Stimulated activated CD8-positive, alpha-beta memory T cell treated with anti-CD3 and anti-CD28 coated beads, Interleukin-15, amount 100 ng/mL, for 1 hour (primary cell): ENCODE data around the gene OSBPL6.

Experiments used
- DNase-seq: peaks from one replicate; pipeline ENCODE4 v3.0.0-alpha.2; 2020; ENCODE audit warnings: low read depth

OSBPL6 gene

DNA sequence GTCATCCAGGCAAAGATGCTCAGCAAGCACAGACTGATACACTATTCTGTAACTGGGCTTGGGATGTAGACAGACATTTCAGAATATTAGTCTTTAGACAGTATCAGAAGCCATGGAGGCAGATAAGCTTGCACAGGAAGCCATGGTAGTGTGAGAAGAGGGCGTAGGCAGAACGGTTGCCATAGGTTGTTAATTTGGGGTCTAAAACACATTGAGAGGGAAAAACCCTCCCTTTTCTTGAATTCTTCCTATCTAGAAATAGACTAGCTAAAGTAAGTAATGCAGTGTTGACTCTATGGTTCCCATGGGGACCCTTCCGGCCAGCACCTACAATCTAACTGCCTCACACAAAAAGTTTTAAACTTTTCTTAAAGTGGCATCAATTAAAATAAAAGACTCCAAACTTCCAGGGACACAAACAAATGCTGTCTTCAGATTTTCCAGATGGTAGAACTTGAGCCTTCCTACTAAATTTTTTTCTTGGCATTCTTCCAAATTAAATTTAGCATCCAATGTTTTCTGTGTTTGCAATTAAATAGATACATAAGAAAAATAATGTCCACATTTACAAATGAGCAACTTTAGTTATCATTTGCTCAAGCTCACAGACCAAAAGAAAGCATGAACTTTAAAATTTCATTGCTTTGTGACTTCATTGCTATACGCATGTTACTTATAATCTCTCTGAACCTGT, 254.8 kb downstream of the OSBPL6 start:
- DNase-seq = no peak

GRCh38 chr2:178449700-178450523, 255.6 kb downstream of the OSBPL6 start:
- DNase-seq = no peak

DNA sequence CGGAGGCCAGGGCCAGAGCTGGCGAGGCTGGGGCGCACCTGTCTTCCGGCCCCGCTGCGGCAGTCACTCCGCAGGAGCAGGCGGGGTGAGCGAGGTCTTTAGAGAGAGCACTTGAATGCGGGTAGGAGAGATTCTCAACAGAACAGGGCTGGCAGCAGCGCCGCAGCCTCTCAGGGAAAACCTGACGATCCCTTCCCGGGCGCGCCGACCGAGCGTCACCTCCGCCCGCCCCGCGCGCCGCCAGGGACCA, 256.1 kb downstream of the OSBPL6 start:
- peak; percentile 49 for DNase-seq

DNA sequence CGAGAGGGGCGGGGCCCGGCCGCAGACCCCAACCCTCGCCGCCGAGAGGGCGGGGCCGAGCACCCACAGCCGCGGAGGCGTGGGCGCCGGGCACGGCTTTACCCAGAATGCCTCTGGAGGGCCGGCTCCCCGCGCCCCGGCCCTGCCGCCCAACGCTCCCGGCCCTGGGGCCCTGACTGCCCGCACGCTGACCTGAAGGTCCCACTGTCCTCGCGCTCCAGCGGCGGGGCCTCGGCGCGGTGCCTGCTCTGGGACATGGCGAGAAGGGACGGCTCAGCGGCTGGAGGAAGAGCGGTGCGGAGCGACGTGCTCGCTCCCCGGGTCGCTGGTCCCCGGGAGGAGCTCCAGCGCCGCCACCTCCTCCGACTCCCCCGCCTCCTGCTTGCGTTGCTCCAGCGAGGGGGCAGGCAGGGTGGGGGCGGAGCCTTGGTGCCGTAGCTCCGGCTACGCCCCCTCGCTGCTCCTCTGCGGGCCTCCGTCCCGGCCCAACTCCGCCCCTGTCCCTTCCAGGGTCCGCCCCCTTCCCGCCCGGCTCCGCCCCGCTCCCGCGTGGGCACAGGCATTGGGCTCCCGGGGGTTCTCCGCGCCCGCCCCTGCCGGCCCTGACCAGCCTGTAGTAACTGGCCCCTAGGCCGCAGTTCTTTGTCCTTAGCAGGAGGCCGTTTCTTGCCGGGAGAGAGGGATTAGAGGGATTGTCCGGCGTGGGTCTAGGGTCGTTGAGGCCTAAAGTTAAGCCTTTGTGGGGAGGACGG, 256.6 kb downstream of the OSBPL6 start, which contains the start of the genes PJVK and PRKRA:
Gene PJVK, plus strand, starts transcription at position 605 of the 752 bp plus-strand sequence. CDS start 2,032 bp downstream, outside the sequence.
Gene PRKRA, minus strand, starts transcription at position 402 of the 752 bp plus-strand sequence. Its CDS starts 145 bp downstream, at position 257.
- peak; percentile 87 for DNase-seq

GRCh38 chr2:178452334-178452733, 258.0 kb downstream of the OSBPL6 start:
- no peak for DNase-seq
